NT2/D1 (cell line): ENCODE data around the gene SPINDOC.

Experiments
- DNase-seq: peaks from one replicate; pipeline ENCODE4 v3.0.0-alpha.2; 2011; ENCODE audit warnings: low read depth, low spot score
- H3K27me3 ChIP-seq: 2 replicates; pipeline ENCODE4 v1.6.0; 2011; ENCODE audit warnings: mild to moderate bottlenecking; ENCODE audit not compliant: insufficient read length, insufficient read depth
- H3K36me3 ChIP-seq: 2 replicates; pipeline ENCODE4 v1.6.1; 2011; ENCODE audit warnings: mild to moderate bottlenecking, low read length, mixed read lengths; ENCODE audit not compliant: insufficient read depth, insufficient read length
- H3K4me1 ChIP-seq: 2 replicates; pipeline ENCODE4 v1.5.1; 2011; ENCODE audit not compliant: insufficient read depth, insufficient read length
- H3K4me3 ChIP-seq: 2 replicates; pipeline ENCODE4 v1.5.1; 2011; ENCODE audit warnings: low read depth; ENCODE audit not compliant: insufficient read length
- H3K9ac ChIP-seq: 2 replicates; pipeline ENCODE4 v1.6.0; 2011; ENCODE audit warnings: low read depth; ENCODE audit not compliant: insufficient read length
- H3K9me3 ChIP-seq: 2 replicates; pipeline ENCODE4 v1.5.1; 2011; ENCODE audit warnings: mild to moderate bottlenecking, low read length; ENCODE audit not compliant: insufficient read depth
- SUZ12 ChIP-seq: IDR thresholded peaks from 2 replicates; pipeline ENCODE4 v1.6.1; 2011; ENCODE audit not compliant: insufficient read length, insufficient read depth; ENCODE audit errors: extremely low read depth
- YY1 ChIP-seq: IDR thresholded peaks from 2 replicates; pipeline ENCODE4 v1.6.1; 2011; ENCODE audit not compliant: insufficient read length, insufficient read depth
- ZNF274 ChIP-seq: IDR thresholded peaks from 2 replicates; pipeline ENCODE4 v1.6.1; 2011; ENCODE audit warnings: mild to moderate bottlenecking, low read depth, low read length

The SPINDOC gene

DNA sequence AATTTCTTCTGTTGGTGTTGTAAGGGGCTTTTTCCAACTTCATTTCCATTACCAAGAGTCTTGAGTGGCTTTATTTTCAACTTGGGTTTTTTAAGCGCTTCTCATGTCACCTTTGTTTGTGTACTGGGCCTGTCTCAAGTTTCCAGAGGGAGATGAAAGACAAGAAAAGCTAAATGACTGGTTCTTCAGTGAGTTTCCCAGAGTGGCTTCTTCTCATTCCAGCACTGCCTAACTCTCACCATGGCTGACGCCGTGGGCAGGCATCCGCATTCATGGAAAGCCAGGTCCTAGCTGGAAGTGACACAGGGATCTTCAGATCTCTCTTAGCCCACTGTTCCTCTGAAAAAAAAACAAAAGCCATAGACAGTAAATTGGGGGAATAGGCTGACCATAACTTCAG lies 54.3 kb downstream of the SPINDOC start:
- H3K36me3 ChIP-seq = peaks cover 14% of the 10 kb centered on the region
- no peak overlapping the region for H3K9ac ChIP-seq
- no peak overlapping the region for H3K4me3 ChIP-seq
- H3K4me1 ChIP-seq = peaks cover 12% of the 10 kb centered on the region
- TF ChIP-seq YY1 (no peak), SUZ12 (no peak), ZNF274 (no peak)
- no peaks in the 10 kb centered on the region for H3K9me3 ChIP-seq
- no peaks in the 10 kb centered on the region for H3K27me3 ChIP-seq
- DNase-seq = no peak

- no peak for TF ChIP-seq YY1
- TF ChIP-seq ZNF274 = no peak
- TF ChIP-seq SUZ12 = no peak
- H3K9me3 ChIP-seq = no peaks in the 10 kb centered on the region
- H3K4me3 ChIP-seq = no peak overlapping the region
- no peaks in the 10 kb centered on the region for H3K27me3 ChIP-seq
- H3K9ac ChIP-seq = no peak overlapping the region
- peaks cover 16% of the 10 kb centered on the region for H3K36me3 ChIP-seq
- H3K4me1 ChIP-seq = peaks cover 11% of the 10 kb centered on the region
- DNase-seq = no peak
Observed at GRCh38 chr11:63868399-63869064, 55.3 kb downstream of the SPINDOC start.

- no peak for TF ChIP-seq SUZ12
- TF ChIP-seq YY1 = no peak
- no peak for TF ChIP-seq ZNF274
- no peaks in the 10 kb centered on the region for H3K27me3 ChIP-seq
- H3K4me3 ChIP-seq = no peak overlapping the region
- no peak overlapping the region for H3K9ac ChIP-seq
- no peak for DNase-seq
- H3K4me1 ChIP-seq = peaks cover 11% of the 10 kb centered on the region
- H3K36me3 ChIP-seq = peaks cover 16% of the 10 kb centered on the region
- H3K9me3 ChIP-seq = no peaks in the 10 kb centered on the region
Observed at GRCh38 chr11:63869171-63869591, 55.9 kb downstream of the SPINDOC start.

DNA sequence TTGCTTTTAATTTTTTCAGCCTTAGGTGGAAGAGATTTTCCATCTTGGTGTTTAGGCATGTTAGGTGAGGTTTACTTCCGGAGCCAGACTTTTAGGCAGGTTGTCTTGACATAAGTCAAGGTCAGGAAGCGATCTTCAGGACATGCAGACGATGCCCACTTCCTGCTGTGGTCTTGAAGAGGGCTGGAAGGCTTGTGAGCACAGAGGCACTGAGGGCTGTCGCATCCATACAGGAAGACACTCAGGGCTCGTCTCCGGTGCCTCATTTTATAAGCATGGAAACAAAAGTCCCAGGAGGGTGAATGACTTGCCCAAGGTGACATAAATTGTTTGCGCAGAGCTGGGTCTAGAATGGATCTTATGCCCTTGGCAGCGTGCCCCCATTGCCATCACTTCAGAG lies 56.4 kb downstream of the SPINDOC start:
- Histone ChIP-seq H3K9me3 (no peaks in the 10 kb centered on the region), H3K4me1 (peaks cover 11% of the 10 kb centered on the region), H3K9ac (no peak overlapping the region), H3K36me3 (peaks cover 18% of the 10 kb centered on the region), H3K27me3 (no peaks in the 10 kb centered on the region), H3K4me3 (no peak overlapping the region)
- TF ChIP-seq SUZ12 (no peak), ZNF274 (no peak), YY1 (no peak)
- no peak for DNase-seq

DNA sequence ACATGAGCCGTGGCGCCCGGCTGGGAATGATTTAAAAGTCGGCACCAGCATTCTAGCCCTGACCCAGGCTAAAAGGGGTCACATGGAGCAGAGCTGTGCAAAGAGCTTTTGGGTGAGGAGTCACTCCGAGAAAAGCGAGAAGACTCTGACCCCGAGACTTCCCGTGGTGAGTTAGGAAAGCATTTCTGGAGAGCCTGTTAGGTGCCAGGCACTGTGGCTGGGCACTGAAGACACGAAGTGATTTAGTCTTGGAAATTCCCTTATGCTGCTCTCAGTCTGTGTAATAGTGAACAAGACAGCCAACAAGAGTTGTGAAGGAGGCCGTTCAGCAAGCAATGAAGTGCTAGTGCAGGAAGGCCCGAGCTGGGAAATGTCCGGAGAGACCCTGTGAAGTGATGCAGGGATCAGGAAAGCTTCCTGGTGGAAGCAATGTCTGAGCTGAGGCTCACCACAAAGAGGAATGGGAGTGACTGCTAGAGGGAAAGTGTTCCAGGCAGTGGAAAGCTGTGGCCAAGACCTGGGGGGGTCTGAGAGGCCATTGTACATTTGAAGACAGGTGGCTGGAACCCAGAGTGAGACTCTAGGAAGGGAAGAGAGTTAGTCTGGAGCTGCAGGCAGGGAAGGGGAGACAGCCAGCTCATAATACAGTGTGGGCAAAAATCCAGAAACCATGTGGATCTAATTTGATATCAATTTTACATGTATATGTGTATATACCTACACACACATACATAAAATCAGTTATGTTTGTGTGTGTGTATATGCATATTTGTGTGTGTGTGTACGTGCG lies 57.3 kb downstream of the SPINDOC start:
- H3K27me3 ChIP-seq = no peaks in the 10 kb centered on the region
- TF ChIP-seq ZNF274 (no peak), YY1 (no peak), SUZ12 (no peak)
- H3K9me3 ChIP-seq = no peaks in the 10 kb centered on the region
- no peak overlapping the region for H3K9ac ChIP-seq
- DNase-seq = no peak
- H3K4me3 ChIP-seq = no peak overlapping the region
- peaks cover 24% of the 10 kb centered on the region for H3K36me3 ChIP-seq
- H3K4me1 ChIP-seq = peaks cover 11% of the 10 kb centered on the region

DNA sequence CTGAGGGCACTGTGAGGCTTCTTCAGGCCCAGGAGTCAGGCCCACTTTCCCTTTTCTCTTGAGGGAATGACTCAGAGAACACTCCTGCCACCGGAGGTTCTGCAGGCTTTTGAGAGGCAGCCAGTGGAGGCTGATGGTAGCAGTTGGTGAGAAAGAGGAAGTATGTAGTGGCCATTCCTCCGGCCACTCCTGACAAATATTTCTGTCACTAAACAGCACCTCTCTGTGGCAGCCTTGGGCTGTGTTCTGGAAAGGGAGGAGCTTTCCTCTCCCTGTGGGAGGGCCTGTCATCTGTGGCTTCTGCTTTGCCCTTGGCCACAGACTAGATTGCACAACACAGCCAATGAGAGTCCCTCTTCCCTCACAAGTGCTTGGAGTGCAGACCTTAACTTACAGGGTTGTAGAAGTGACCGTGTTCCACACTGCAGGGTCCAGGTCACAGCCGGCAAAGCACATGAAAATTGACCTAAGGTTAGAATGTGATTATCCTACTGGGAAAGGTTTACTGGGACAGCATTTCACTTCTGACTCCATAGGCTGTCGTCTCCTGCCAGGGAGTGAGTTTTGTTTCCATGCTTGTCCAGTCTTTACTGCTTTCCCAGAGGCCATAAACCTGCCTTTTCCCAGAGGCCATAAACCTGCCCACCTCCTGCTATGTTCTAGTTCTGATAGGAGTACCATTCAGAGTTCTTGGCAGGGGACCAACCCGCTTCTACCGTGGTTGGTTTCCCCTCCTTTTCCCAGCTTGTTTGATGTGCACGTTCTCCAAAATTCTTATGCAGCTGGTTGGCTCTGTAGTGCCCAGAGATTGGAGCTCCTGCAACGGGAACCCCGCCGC lies 58.9 kb downstream of the SPINDOC start:
- H3K27me3 ChIP-seq = no peaks in the 10 kb centered on the region
- peaks cover 28% of the 10 kb centered on the region for H3K36me3 ChIP-seq
- no peak overlapping the region for H3K4me3 ChIP-seq
- DNase-seq = no peak
- TF ChIP-seq ZNF274 (no peak), YY1 (no peak), SUZ12 (no peak)
- H3K4me1 ChIP-seq = peaks cover 8% of the 10 kb centered on the region
- no peak overlapping the region for H3K9ac ChIP-seq
- H3K9me3 ChIP-seq = no peaks in the 10 kb centered on the region

- H3K4me3 ChIP-seq = no peak overlapping the region
- no peak for DNase-seq
- H3K4me1 ChIP-seq = peaks cover 11% of the 10 kb centered on the region
- no peaks in the 10 kb centered on the region for H3K27me3 ChIP-seq
- H3K9me3 ChIP-seq = no peaks in the 10 kb centered on the region
- H3K36me3 ChIP-seq = peaks cover 28% of the 10 kb centered on the region
- H3K9ac ChIP-seq = no peak overlapping the region
- no peak for TF ChIP-seq ZNF274
- TF ChIP-seq SUZ12 = no peak
- no peak for TF ChIP-seq YY1
Observed at GRCh38 chr11:63872800-63873197, 59.5 kb downstream of the SPINDOC start.
